Measurements from ENCODE around the gene RBP3.

The RBP3 gene

DNA sequence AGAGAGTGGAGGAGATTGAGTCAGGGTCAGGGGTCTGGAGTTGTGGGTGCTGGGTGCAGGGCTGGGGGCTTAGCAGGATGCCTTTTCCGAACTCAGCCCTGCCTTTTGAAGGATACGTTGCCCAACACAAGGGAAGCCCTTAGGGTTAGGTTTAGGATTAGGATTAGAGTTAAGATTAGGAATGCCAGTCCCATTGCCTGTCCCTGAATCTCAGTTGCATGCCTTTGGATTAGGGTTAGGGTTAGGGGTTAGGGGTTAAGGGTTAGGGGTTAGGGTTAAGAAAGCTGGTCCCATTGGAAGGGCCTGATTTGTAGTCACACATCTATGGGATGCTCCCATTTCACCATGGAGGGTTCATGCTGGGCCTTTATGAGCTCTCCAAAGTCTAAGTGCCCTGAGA lies 56.8 kb downstream of the RBP3 start:
- no peak for TF ChIP-seq GATA2 (IDR thresholded peaks at IDR 0.05; ENCODE audit: low read depth, low read length)
- no peak for TF ChIP-seq GATA3 (IDR thresholded peaks at IDR 0.05; ENCODE audit: low read depth, low read length)

GRCh38 chr10:47405857-47406547 lies 57.8 kb downstream of the RBP3 start:
- no peak for TF ChIP-seq GATA3 (IDR thresholded peaks at IDR 0.05; ENCODE audit: low read depth, low read length)
- TF ChIP-seq GATA2 (IDR thresholded peaks at IDR 0.05; ENCODE audit: low read depth, low read length): no peak

DNA sequence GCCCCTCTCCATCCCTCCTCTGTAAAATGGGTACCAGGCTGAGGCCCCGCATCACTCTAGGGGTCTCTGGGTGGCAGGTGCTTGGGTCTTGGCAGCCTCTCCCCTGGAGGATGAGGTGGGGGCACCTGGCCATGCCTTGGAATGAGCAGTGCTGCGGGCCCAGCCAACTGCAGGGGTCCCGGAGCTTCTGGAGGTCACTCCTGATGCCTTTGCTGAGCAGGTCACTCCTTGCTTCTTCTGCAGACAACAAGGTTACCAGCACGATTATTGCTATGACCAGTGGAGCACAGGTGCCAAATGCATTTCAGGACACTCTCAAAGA lies 58.3 kb downstream of the RBP3 start:
- TF ChIP-seq GATA2 (IDR thresholded peaks at IDR 0.05; ENCODE audit: low read depth, low read length) (no peak), GATA3 (IDR thresholded peaks at IDR 0.05; ENCODE audit: low read depth, low read length) (no peak)

DNA sequence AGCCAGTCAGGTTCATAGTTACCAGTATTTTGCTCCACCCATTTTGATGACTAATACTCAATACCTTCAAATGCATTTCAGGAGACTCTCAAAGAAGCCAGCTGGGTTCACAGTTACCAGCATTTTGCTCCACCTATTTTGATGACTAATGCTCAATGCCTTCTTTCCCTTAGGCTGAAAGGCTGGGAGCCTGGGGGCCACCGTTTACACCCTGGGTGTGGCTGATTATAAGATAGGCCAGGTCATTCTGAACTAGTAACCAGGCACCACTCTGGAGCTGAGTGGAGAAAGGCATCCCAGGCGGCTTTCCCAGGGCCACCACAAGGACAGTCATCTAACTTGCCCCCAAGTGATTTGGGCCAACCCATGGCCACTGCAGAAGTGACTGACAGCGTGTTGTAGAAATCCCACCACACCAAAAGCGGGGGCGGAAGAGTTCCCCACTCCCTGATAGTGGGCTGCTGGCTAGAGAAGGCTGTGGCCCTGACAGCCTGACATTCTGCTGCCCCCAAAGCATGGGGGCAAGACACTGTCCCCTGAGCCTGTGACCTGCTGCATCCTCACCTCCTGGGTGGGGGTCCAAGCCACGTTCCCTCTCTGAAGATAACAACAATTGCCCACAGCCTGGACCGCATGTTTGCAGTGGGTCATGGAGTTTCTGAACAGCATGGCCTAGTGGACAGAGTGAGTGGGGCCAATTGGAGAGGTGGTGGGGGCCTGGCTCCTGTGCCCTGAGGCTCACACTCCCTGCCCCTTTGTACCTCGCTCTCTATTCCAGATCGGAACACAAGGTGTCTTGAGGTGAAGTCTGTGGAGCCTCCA lies 58.9 kb downstream of the RBP3 start:
- TF ChIP-seq GATA2 (IDR thresholded peaks at IDR 0.05; ENCODE audit: low read depth, low read length): no peak
- no peak for TF ChIP-seq GATA3 (IDR thresholded peaks at IDR 0.05; ENCODE audit: low read depth, low read length)
